Eye (tissue), 1 donor: ENCODE measurements around the gene KCNK3.
A peak's percentile ranks its signal among the peaks of the same experiment; 100 is the strongest.
"Not testable (repeated sequence)": the region's sequence is repeated elsewhere in the genome, so short reads cannot be mapped to it uniquely, and the experiment has no call there.

Source experiments
- DNase-seq: peaks from one replicate; pipeline ENCODE4 v3.0.0-alpha.2; 2015

Gene KCNK3

DNA sequence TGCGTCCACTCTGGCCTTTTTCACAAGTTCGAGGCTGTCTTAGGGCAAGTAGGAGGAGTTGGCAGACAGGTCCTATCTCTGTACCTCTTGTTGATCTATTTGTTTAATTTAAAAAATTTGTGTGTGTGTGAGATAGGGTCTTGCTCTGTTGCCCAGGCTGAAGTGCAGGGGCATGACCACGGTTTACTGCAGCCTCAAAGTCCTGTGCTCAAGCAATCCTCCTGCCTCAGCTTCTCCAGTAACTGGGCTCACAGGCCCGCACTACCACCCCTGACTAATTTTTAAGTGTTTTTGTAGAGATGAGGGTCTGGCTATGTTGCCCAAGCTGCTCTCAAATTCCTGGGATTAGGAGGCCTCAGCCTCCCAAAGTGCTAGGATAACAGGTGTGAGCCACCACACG, 67.3 kb downstream of the KCNK3 start:
- DNase-seq = no peak

DNA sequence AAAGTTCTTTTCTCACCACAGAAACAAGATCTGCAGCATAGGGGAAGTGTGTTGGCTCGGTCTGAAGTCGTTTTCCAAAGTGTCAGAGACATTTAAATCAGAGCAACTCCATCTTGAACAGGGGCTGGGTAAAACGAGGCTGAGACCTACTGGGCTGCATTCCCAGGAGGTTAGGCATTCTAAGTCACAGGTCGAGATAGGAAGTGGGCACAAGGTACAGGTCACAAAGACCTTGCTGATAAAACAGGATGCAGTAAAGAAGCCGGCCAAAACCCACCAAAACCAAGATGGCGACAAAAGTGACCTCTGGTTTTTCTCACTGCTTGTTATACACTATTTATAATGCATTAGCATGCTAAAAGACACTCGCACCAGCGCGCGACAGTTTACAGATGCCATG, 68.5 kb downstream of the KCNK3 start:
- DNase-seq = not testable (repeated sequence)

DNA sequence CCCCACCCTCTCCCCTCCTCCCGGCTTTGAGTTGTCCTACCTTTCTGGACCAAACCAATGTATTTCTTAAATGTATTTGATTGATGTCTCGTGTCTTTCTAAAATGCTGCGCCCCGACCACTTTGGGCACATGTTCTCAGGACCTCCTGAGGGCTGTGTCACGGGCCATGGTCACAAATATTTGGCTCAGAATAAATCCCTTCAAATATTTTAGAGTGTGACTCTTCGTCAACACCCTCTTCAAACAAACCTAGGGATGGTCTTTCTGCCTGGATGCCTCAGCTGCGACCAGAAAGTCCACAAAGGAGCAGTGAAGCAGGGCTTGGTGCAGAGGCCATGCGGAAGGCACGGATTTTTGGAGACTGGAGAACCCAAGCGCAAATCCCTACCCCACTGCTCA, 70.5 kb downstream of the KCNK3 start:
- DNase-seq = no peak

DNA sequence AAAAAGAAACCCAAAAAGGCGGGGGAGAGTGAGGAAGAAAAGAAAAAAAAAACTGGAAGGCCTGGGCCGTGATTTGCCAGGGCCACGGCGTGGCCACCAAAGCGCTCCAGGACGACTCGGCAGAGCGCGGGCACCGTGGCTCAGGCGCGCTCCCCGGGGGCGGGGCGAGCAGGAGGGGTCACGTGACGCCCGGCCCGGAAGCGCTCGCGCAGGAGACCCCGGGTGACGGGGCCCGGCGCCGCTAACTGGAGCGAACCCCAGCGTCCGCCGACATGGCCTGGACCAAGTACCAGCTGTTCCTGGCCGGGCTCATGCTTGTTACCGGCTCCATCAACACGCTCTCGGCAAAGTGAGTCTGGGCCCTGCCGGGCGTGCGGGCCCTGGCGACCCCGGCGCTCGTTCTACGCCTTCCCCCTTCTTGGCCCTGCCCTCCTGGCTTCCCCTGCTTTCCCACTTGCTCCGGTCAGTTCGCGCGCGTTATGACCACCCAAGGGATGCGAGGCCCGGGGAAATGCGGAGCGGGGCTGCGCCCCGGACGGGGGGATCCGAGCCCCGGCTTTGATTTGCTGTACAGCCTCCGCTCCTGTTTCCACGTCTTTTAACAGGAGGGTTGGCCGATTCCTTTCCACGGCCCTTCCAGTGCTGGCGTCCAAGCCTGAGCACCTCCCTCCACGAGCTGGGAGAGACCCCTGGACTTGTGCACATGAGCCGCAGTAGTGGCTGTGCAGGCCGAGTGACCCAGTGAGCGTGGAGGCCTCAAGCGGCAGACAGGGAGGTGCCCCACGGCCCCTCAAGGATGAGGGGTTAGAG, 71.8 kb downstream of the KCNK3 start, which contains the start of gene SLC35F6:
SLC35F6 (plus strand) TSS at position 207 of the 810 bp plus-strand sequence; CDS start at position 273, 66 bp downstream.
- peak; percentile 93 for DNase-seq

DNA sequence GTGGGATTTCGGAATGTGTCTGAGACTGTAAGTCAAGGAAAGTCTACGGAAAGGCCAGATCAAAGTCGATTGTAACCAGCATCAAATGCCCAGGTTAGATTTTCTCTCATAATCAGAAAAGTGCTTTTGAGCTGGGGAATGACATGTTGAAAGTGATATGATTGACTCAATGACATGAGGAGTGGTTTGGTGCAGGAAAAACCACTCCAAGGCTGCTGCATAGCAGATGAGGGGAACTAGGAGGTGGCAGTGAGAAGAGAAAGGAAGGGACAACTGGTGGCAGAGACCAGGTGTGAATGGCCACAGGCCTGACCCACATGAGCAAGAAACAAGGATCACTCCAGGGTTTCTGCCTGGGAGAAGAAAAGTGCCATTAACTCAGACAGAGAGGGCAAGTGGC, 72.4 kb downstream of the KCNK3 start:
- no peak for DNase-seq

DNA sequence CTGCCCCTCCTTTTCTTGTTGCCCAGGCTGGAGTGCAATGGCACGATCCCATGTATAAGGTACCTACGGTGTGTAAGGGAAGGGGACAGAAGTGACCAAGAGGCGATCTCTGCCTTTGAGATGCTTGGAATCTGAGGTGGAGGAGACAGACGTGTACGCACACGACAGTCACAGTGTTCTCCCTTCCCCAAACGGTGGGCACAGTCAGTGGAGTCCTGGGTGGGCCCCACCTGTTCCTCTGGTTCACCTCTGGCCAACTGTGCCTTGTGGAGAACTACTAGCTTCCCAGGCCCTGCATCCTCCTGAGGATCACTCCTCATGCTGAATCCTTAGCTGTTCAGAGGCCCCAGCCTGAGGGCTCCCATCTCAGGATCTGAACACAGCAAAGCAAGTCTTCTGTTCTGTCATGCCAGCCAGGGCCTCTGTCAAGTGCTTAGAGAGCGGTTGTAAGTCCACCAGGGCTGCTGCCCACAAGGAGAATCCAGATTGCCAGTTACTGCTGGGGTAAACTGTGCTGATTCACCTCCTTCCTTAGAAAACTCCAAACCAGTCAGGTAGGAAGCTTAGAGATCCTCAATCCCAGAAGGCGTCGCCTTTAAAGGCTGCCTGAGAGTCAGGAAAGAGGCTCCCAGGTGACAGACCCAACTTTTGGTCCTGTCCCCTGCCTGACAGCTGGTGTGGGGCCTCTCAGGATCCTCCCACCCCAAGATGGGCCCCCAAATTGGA, 73.1 kb downstream of the KCNK3 start:
- no peak for DNase-seq

DNA sequence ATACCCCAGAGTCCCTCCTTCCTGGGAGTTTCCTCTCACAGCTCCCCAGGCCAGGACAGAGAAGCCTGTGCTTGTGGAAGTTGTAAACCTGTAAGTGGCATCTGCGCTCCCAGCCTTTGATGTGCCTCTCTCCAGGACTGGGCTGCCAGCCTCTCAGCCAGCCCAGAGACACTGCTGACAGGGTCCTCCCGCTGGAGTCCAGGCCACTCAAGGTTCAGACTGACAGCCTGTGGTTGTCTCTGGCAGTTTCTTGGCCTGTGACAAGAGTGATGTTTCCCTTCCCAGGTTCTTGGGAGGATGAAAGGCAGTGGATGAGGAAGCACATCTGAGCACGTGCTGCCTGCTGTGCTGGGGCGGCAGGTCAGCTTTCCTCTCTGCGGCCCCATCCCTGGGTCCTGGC, 74.6 kb downstream of the KCNK3 start:
- no peak for DNase-seq

DNA sequence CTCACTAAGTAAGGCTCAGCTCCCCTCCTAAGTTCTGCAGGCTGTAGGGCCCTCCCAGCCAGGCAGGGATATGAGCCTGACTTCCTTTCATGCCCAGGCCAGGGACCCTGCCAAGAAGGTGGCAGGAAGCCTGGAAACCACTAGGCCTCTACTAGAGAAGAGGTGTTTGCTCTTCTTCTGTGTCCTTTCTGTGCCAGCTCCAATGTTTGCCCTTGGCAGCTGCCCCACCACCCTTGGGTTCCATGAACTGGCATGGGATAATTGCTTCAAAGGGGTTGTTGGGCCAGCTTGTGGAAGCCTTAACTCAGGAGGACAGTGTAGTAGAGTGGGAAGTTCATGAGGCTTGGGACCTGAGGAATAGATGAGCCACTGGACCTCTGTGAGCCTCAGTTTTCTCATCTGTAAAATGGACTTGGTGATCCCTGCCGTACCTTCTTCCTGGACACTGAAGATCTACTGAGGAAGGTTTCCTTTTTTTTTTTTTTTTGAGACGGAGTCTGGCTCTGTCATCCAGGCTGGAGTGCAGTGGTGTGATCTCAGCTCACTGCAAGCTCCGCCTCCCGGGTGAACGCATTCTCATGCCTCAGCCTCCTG, 75.5 kb downstream of the KCNK3 start:
- DNase-seq = no peak

DNA sequence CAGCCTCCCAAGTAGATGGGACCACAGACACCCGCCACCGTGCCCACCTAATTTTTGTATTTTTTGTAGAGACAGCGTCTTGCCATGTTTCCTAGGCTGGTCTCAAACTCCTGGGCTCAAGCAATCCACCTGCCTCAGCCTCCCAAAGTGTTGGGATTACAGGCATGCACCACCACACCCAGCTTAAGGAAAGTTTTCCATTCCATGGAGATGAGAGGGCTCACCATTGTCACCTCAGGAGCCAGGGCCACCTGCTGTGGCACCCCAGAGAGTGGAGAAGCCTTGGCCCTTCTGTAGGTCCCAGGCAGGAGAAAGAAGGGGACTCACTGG, 76.2 kb downstream of the KCNK3 start:
- DNase-seq = no peak

DNA sequence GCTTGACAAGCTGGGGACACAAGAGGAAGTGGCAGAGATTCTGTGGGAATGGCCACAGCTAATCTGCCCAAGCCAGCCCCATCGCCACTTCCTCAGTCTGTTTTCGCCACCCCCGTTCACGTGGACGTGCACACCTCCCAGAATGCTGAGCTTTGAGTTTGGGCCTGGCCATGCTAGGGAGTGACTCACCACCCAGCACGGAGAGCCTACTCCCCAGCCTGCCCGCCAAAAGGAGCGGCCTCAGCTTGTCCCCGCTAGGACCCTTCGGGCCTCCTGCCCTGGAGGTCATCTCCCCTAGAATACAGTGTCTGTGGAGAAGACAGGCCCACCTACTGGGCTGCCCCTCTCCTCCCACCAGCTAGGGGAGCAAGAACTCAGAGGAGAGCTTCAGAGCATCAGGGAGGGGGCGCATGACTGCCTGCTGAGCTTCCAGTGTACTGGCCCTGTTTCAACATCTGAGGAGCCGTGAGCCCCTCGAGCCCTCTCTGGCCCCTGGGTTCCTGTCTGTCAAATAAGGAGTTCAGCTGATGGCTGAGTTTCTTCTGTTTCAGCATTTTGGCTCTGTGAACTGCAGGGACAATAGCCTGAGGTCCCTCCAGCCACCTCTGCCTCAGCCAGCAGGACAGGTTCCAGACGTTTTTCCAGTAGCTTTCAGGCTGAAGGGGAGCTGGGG, 76.7 kb downstream of the KCNK3 start:
- no peak for DNase-seq

DNA sequence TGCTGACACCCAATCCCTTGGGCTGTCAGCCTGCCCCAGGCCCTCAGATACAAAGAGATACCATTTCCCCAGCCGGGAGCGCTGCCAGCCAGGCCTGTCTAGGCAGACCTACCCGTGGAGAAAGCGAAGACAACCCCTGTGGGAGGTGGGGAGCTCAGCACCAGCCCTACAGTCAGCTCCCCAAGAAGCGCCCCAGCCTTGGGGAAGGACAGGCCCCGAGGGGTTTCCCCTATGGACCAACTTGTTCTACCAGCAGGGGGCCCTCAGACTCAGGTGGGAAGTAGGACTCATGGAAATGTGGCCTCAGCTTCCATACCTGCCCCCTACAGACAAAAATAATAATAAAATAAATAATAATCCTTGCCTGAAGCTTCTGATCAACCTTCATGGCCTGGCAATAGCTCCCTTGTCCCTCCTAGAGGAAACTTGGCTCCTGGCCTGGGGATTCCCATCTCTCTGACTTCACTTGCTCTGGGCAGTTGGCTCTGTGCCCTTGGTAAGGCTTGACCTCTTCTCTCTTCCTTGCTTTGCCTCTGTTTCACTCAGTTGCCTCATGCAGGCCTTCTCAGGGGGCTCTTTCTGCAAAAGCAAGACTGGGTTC, 78.6 kb downstream of the KCNK3 start:
- no peak for DNase-seq

DNA sequence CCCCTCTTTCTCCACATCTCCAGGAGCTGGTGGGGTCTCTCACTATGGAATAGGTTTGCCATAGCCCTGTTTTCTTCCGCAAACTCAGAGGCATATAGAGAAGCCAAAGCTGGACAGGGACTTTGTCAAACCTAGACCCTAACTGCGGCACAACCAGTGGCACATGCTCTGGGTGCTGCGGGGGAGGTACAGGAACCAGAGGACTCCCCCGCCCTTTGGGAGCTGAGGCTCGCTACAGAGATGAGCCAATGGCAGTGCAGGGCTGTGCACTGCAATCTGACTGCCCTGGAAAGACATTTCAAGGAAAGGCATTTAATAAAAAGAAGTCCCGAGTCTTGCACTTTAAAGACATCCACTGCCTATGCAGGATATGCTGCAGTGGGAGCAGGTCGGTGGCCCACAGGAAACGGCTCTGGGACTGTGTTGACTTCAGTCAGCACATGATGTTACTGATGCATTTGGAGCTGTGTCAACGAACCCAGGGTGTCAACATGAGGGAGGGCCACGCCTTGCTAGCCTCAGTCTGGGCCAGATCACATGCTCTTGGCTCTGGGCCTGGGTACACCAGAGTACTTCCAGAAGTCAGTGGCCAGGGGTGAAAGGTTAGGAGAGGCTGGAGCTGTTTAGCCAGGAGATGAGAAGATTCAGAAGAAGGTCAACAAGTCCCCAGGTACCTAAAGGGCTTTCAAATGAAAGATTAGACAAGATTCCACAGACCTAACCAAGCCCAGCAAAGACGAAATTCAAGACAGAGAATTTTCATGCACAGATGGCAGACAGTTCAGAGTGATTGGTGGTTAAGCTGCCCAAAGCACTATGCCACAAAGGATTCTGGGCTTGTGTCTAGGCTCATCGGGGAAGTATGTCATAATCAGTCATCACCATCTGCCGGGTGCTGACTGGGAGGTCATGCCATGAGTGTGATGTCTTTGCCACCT, 79.8 kb downstream of the KCNK3 start:
- no peak for DNase-seq

DNA sequence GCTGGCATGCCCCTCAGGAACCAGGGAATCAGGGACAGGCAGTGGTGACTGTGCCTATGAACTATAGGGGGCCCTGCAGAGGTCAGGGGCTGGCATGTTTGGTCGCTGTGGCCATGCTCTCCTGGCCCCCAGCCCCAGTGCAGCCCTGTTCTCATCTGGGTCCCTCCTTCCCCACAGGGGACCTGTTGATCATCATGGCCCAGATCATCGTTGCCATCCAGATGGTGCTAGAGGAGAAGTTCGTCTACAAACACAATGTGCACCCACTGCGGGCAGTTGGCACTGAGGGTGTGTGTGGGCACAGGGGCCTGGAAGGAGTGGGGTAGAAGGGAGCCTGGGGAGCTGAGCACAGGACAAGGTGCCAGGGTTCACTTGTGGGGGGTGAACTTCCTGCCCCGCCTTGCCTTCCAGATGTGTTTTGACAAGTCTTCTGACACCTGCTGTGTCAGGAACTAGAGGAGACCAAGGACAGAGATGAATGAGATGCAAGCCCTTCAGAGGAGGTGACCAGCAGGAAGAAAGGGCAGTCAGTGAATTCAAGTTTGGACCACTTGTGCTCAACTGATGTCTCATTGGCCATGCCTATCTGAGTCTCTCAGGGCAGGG, 83.8 kb downstream of the KCNK3 start:
- DNase-seq = no peak

DNA sequence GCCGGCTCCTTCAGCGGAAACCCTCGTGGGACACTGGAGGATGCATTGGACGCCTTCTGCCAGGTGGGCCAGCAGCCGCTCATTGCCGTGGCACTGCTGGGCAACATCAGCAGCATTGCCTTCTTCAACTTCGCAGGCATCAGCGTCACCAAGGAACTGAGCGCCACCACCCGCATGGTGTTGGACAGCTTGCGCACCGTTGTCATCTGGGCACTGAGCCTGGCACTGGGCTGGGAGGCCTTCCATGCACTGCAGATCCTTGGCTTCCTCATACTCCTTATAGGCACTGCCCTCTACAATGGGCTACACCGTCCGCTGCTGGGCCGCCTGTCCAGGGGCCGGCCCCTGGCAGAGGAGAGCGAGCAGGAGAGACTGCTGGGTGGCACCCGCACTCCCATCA, 85.6 kb downstream of the KCNK3 start:
- DNase-seq = no peak

DNA sequence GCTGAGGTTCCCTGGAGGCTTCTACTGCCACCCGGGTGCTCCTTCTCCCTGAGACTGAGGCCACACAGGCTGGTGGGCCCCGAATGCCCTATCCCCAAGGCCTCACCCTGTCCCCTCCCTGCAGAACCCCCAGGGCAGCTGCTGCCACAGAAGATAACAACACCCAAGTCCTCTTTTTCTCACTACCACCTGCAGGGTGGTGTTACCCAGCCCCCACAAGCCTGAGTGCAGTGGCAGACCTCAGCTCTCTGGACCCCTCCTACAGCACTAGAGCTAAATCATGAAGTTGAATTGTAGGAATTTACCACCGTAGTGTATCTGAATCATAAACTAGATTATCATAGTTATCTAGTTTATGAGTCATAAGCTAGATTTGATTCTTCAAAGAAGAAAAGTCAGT, 86.0 kb downstream of the KCNK3 start:
- DNase-seq = no peak

DNA sequence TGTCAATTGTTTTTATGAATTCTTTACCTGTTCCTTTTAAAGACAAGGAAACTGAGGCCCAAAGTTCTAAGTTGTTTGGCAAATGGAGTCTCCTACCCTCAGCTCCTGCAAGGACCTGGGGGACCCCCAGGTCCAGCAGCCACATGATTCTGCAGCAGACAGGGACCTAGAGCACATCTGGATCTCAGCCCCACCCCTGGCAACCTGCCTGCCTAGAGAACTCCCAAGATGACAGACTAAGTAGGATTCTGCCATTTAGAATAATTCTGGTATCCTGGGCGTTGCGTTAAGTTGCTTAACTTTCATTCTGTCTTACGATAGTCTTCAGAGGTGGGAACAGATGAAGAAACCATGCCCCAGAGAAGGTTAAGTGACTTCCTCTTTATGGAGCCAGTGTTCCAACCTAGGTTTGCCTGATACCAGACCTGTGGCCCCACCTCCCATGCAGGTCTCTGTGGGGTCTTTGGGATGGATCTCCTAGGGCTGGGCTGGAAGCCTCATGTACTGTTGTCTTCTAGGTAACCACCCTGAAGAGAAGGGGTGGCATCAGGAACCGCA, 87.8 kb downstream of the KCNK3 start:
- no peak for DNase-seq
